Mesodermal cell (in vitro differentiated cells): ENCODE results near the gene SV2C.
A peak's percentile ranks its signal among the peaks of the same experiment; 100 is the strongest.

Experiments used
- H3K27ac ChIP-seq: 2 replicates; pipeline ENCODE4 v1.7.0; 2013; ENCODE audit warnings: mild to moderate bottlenecking, low read depth, low read length, moderate library complexity; ENCODE audit not compliant: severe bottlenecking
- H3K36me3 ChIP-seq: 2 replicates; pipeline ENCODE4 v1.7.1; 2013; ENCODE audit warnings: mild to moderate bottlenecking, low read length, moderate library complexity; ENCODE audit not compliant: control insufficient read depth, insufficient read depth
- H3K4me1 ChIP-seq: one replicate; pipeline ENCODE4 v1.7.1; 2013; ENCODE audit warnings: mild to moderate bottlenecking, low read length; ENCODE audit not compliant: insufficient read depth, control insufficient read depth, poor library complexity, severe bottlenecking
- H3K4me3 ChIP-seq: 2 replicates; pipeline ENCODE4 v1.7.0; 2013; ENCODE audit warnings: low read length, control low read depth, mild to moderate bottlenecking; ENCODE audit not compliant: insufficient read depth, poor library complexity, severe bottlenecking; ENCODE audit errors: extremely low read depth
- H3K9me3 ChIP-seq: 2 replicates; pipeline ENCODE4 v1.7.1; 2013; ENCODE audit warnings: mild to moderate bottlenecking, low read length, moderate library complexity; ENCODE audit not compliant: control insufficient read depth
- WGBS, 2 experiments: methylation state at CpG; one replicate each; pipeline ENCODE4 v1.1.5; 2013; ENCODE audit warnings: missing lambda C conversion rate in 2 of 2; ENCODE audit not compliant: insufficient coverage in 2 of 2; 5-methylcytosine and 5-hydroxymethylcytosine counted together

SV2C gene

DNA sequence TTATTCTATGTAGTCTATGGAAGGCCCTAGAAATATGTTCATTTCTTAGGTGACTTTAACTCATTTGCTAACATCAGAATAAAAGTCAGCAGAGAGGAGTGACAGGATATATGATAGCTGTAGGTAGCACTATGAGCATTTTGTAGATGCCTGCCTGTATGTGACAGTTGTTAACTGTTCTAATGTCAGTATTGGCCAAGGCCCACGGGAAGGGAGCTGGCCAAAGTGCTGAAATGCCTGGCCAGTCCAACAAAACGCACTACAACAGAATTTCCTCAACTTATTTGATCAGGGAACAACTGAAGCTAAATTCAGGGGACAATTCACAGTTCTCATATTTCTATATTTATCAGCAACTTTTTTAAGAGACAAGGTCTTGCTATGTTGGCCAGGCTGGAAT lies 20.8 kb downstream of the SV2C start:
- Histone ChIP-seq H3K9me3 (no peaks in the 10 kb centered on the region), H3K27ac (no peak overlapping the region), H3K4me3 (no peak overlapping the region), H3K36me3 (no peaks in the 10 kb centered on the region), H3K4me1 (no peaks in the 10 kb centered on the region)
- WGBS, 2 experiments: 14% methylated on average over 1 of the region's 2 CpGs; no CpG with 5 or more reads in 1 of the 2 experiments

- no peaks in the 10 kb centered on the region for H3K9me3 ChIP-seq
- no peak overlapping the region for H3K4me3 ChIP-seq
- H3K27ac ChIP-seq: no peak overlapping the region
- 68 to 92% methylated on average over 2 to 3 of the region's 3 CpGs for WGBS, 2 experiments
- H3K4me1 ChIP-seq: no peaks in the 10 kb centered on the region
- H3K36me3 ChIP-seq: no peaks in the 10 kb centered on the region
These were observed 23.0 kb downstream of the SV2C start for GRCh38 chr5:76106149-76106548.

GRCh38 chr5:76111477-76112174 lies 28.4 kb downstream of the SV2C start:
- Histone ChIP-seq H3K4me3 (no peak overlapping the region), H3K9me3 (no peaks in the 10 kb centered on the region), H3K36me3 (no peaks in the 10 kb centered on the region), H3K4me1 (no peaks in the 10 kb centered on the region), H3K27ac (no peak overlapping the region)
- 74 to 76% methylated on average over 6 of the region's 7 CpGs for WGBS, 2 experiments

- no peaks in the 10 kb centered on the region for H3K36me3 ChIP-seq
- H3K27ac ChIP-seq: no peak overlapping the region
- no peaks in the 10 kb centered on the region for H3K4me1 ChIP-seq
- WGBS, 2 experiments: 90 to 96% methylated on average over 3 to 4 of the region's 4 CpGs
- no peaks in the 10 kb centered on the region for H3K9me3 ChIP-seq
- no peak overlapping the region for H3K4me3 ChIP-seq
These were observed 29.9 kb downstream of the SV2C start for GRCh38 chr5:76113103-76113502.

- Histone ChIP-seq H3K9me3 (no peaks in the 10 kb centered on the region), H3K4me3 (no peak overlapping the region), H3K36me3 (no peaks in the 10 kb centered on the region), H3K4me1 (no peaks in the 10 kb centered on the region), H3K27ac (peak overlapping the region; percentile 11)
- WGBS, 2 experiments: no CpG with 5 or more reads among the region's 5 CpGs
These were observed 31.1 kb downstream of the SV2C start for GRCh38 chr5:76114179-76114851.

DNA sequence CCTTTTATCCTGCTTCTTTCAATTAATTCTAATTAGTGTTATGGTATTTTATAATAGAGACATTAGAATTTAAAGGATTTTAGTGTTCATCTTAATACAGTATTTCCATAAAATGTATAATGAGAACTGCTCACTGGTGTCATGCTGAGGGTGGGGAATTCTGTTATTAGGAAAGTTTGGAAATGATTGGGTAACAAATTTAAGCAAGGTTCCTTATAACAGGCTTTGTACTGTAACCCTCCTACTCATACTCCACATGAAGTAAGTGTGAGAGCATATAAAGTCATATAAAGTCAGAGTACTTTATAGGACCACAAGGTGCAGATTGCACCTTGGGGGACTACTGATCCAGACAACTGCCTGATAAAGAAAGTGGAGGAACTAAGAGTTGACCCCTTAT lies 42.2 kb downstream of the SV2C start:
- Histone ChIP-seq H3K36me3 (no peaks in the 10 kb centered on the region), H3K27ac (no peak overlapping the region), H3K9me3 (no peaks in the 10 kb centered on the region), H3K4me3 (no peak overlapping the region), H3K4me1 (no peaks in the 10 kb centered on the region)

- H3K4me1 ChIP-seq: no peaks in the 10 kb centered on the region
- no peak overlapping the region for H3K4me3 ChIP-seq
- H3K36me3 ChIP-seq: no peaks in the 10 kb centered on the region
- no peak overlapping the region for H3K27ac ChIP-seq
- H3K9me3 ChIP-seq: no peaks in the 10 kb centered on the region
- 69 to 93% methylated on average over 2 to 3 of the region's 3 CpGs for WGBS, 2 experiments
These were observed 42.7 kb downstream of the SV2C start for GRCh38 chr5:76125888-76126287.

- Histone ChIP-seq H3K36me3 (no peaks in the 10 kb centered on the region), H3K4me1 (no peaks in the 10 kb centered on the region), H3K27ac (no peak overlapping the region), H3K4me3 (no peak overlapping the region), H3K9me3 (no peaks in the 10 kb centered on the region)
- WGBS, 2 experiments: no CpG with 5 or more reads among the region's 1 CpG
These were observed 50.8 kb downstream of the SV2C start for GRCh38 chr5:76134003-76134402.

DNA sequence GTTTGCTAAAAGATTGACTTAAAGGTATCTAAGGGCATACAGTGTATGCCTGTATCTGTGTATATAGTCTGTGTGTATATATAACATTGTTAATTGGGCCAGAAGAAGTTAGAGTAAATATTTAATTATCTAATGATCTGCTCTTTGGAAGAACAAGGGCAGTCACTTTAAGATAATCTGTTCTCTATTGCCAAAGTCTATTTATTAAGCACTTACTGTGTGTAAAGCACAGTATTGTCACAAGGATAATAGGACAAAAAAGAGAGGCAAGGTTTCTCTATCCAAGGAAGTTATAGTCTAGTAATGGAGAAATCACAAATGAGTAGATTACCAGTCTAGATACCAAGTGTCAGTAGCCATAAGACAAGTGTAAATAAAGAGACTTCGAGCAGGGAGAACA lies 51.5 kb downstream of the SV2C start:
- no peaks in the 10 kb centered on the region for H3K36me3 ChIP-seq
- H3K27ac ChIP-seq: no peak overlapping the region
- no peaks in the 10 kb centered on the region for H3K9me3 ChIP-seq
- no peaks in the 10 kb centered on the region for H3K4me1 ChIP-seq
- 89 to 100% methylated on average over 1 of the region's 1 CpG for WGBS, 2 experiments
- no peak overlapping the region for H3K4me3 ChIP-seq

DNA sequence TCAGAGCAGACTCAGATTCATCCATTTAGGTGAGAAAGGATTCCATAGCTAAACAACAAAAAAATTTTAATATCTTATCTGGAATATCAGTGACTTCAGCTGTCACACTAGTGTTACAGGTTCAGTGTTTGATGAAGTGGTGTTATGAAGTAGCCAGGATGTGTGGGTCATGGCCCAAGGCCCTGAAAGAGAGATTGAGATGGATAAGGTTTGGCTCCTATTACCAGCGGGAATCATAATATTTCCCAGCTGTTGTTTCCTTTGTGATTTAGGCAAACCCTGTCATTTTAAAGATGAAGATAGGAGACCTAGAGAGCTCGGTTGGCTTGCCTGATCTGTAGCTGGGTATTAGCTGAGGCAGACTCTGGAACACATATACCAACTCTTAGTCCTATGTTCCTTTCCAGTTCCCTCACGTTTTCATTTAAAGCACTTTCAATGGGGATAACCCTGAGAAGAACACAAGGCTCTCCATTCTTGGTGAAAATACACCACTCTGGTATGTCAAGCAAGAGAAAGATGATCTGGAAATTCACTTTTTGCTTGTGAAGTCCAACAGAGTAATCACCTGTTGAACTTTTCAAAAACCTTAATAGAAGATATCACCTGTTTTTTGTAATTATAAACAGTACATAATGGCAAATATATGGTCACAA lies 54.8 kb downstream of the SV2C start:
- 100% methylated on average over 2 of the region's 3 CpGs; no CpG with 5 or more reads in 1 of the 2 experiments for WGBS, 2 experiments
- Histone ChIP-seq H3K27ac (no peak overlapping the region), H3K9me3 (no peaks in the 10 kb centered on the region), H3K4me3 (no peak overlapping the region), H3K4me1 (no peaks in the 10 kb centered on the region), H3K36me3 (no peaks in the 10 kb centered on the region)

DNA sequence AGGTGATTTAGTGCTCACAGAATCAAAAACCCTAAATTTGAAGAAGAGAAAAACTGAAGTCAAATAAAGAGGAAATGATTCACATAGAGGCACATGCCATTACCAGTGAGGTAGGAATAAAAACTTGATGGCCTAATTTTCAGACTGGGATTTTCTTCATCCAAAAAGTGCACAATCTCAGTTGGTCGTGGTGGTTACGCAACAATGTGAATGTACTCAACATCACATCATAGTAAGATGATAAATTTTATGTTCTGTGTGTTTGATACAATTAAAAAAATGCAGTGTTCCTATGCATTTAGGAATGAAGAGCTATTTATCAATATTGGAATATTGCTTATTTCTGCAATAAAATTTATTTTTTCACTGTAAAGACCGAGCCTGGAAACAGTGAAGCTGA lies 60.7 kb downstream of the SV2C start:
- Histone ChIP-seq H3K4me3 (no peak overlapping the region), H3K36me3 (no peaks in the 10 kb centered on the region), H3K4me1 (no peaks in the 10 kb centered on the region), H3K27ac (no peak overlapping the region), H3K9me3 (no peaks in the 10 kb centered on the region)
- WGBS, 2 experiments: 80% methylated on average over 1 of the region's 3 CpGs; no CpG with 5 or more reads in 1 of the 2 experiments
